ENCODE data around the gene SUFU. TPM values are rescaled to one million over a fixed set of nuclear protein-coding genes. Genes with fewer than 3 reads are reported as not detected.

SUFU gene
- total RNA-seq, 1 donor, result 3.3 TPM

DNA sequence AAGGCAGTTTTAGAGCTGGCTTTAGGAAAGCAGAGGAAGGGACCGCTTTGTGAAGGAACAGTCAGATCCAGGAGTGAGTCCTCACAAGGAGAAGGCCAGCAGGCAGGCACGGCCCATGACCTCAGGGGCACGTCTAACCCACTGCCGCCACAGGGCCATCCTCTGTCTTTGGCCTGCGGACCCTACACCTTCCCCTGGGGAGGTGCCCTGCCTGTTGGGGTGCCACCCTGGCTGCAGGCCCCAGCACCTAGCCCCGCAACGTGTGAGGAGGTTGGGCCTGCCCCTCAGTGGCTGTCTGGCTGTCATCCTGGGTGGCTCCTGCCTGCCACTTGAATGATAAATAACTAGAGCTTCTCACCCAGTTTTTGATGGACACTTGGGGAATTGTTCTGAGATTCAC, 109.5 kb downstream of the SUFU start:
- H3K4me3 ChIP-seq (ENCODE audit: low read depth, low read length), result no peak overlapping the region
- TF ChIP-seq, protein P1, sequence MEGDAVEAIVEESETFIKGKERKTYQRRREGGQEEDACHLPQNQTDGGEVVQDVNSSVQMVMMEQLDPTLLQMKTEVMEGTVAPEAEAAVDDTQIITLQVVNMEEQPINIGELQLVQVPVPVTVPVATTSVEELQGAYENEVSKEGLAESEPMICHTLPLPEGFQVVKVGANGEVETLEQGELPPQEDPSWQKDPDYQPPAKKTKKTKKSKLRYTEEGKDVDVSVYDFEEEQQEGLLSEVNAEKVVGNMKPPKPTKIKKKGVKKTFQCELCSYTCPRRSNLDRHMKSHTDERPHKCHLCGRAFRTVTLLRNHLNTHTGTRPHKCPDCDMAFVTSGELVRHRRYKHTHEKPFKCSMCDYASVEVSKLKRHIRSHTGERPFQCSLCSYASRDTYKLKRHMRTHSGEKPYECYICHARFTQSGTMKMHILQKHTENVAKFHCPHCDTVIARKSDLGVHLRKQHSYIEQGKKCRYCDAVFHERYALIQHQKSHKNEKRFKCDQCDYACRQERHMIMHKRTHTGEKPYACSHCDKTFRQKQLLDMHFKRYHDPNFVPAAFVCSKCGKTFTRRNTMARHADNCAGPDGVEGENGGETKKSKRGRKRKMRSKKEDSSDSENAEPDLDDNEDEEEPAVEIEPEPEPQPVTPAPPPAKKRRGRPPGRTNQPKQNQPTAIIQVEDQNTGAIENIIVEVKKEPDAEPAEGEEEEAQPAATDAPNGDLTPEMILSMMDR (IDR thresholded peaks at IDR 0.05; ENCODE audit: insufficient read depth, low read length), result no peak
- no peak for DNase-seq (ENCODE audit: low read depth)

GRCh38 chr10:102613785-102614184, 110.0 kb downstream of the SUFU start:
- no peak overlapping the region for H3K4me3 ChIP-seq (ENCODE audit: low read depth, low read length)
- no peak for DNase-seq (ENCODE audit: low read depth)
- TF ChIP-seq, protein P1 (IDR thresholded peaks at IDR 0.05; ENCODE audit: insufficient read depth, low read length), result no peak

- TF ChIP-seq, protein P1 (IDR thresholded peaks at IDR 0.05; ENCODE audit: insufficient read depth, low read length), result no peak
- H3K4me3 ChIP-seq (ENCODE audit: low read depth, low read length), result no peak overlapping the region
- no peak for DNase-seq (ENCODE audit: low read depth)
Observed at GRCh38 chr10:102614888-102615287, 111.1 kb downstream of the SUFU start.

DNA sequence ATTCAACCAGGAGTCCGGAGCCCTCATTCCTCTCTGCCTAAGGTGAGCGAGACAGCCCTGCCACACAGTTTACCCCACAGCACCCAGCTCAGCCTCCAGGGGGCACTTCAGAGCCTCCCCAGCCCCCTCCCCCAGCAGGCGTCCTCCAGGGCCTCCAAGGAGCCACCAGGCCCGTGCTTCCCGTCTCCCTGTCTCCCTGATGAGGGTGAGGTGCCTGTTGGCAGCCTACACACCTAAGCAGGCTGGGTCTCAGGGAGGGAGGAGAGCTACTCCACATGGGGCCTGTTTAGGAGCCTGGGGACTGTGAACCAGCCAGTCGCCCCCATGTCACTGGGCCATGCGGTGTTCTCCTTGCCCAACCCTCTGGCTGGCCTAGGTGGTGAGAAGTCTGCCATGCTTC, 111.6 kb downstream of the SUFU start:
- TF ChIP-seq, protein P1 (IDR thresholded peaks at IDR 0.05; ENCODE audit: insufficient read depth, low read length), result peak; percentile 37
- DNase-seq (ENCODE audit: low read depth), result no peak
- no peak overlapping the region for H3K4me3 ChIP-seq (ENCODE audit: low read depth, low read length)

- DNase-seq (ENCODE audit: low read depth), result peak; percentile 47
Observed at GRCh38 chr10:102616066-102616770, 112.4 kb downstream of the SUFU start.

GRCh38 chr10:102617041-102617440, 113.3 kb downstream of the SUFU start:
- no peak for DNase-seq (ENCODE audit: low read depth)
- H3K4me3 ChIP-seq (ENCODE audit: low read depth, low read length), result no peak overlapping the region
- TF ChIP-seq, protein P1 (IDR thresholded peaks at IDR 0.05; ENCODE audit: insufficient read depth, low read length), result no peak

More at GRCh38 chr10:102616066-102616770, 112.4 kb downstream of the SUFU start:
- no peak overlapping the region for H3K4me3 ChIP-seq (ENCODE audit: low read depth, low read length)
- TF ChIP-seq, protein P1 (IDR thresholded peaks at IDR 0.05; ENCODE audit: insufficient read depth, low read length), result no peak

- no peak for DNase-seq (ENCODE audit: low read depth)
- TF ChIP-seq, protein P1 (IDR thresholded peaks at IDR 0.05; ENCODE audit: insufficient read depth, low read length), result no peak
- H3K4me3 ChIP-seq (ENCODE audit: low read depth, low read length), result no peak overlapping the region
Observed at GRCh38 chr10:102617816-102618215, 114.0 kb downstream of the SUFU start.

Data from fibroblast of the aortic adventitia (primary cell).